CD4-positive, alpha-beta T cell treated with Interleukin-17A for 1 hour (primary cell): Measurements from ENCODE around the gene HRH2.
"Not testable (repeated sequence)": the region's sequence is repeated elsewhere in the genome, so short reads cannot be mapped to it uniquely, and the experiment has no call there.

Experiments used
- DNase-seq: peaks from one replicate; pipeline ENCODE4 v3.0.0-alpha.2; 2020

HRH2 gene

GRCh38 chr5:175746851-175747250 is 89.0 kb downstream of the HRH2 start:
- no peak for DNase-seq

- DNase-seq: no peak
Measured at GRCh38 chr5:175747539-175748060, 89.7 kb downstream of the HRH2 start.

GRCh38 chr5:175748650-175749049 is 90.8 kb downstream of the HRH2 start:
- DNase-seq: no peak

GRCh38 chr5:175749591-175749990 is 91.7 kb downstream of the HRH2 start:
- no peak for DNase-seq

GRCh38 chr5:175750511-175750931 is 92.7 kb downstream of the HRH2 start:
- DNase-seq: no peak

GRCh38 chr5:175751369-175751768 is 93.5 kb downstream of the HRH2 start:
- no peak for DNase-seq

GRCh38 chr5:175752826-175753535 is 95.1 kb downstream of the HRH2 start:
- no peak for DNase-seq

GRCh38 chr5:175753536-175754402 is 95.9 kb downstream of the HRH2 start:
- DNase-seq: no peak

- not testable (repeated sequence) for DNase-seq
Measured at GRCh38 chr5:175759991-175760390, 102.1 kb downstream of the HRH2 start.
